Sigmoid colon (tissue), 4 donors: ENCODE data around the gene GFPT1.

Experiments used
- CTCF ChIP-seq, 4 experiments: fragments of 450-650 bp in 3 of 4; fragments of 200-600 bp in 1 of 4; IDR thresholded peaks; one replicate each; pipeline ENCODE4 v1.5.1; 2016 to 2019; ENCODE audit warnings: antibody characterized with exemption in 4 of 4, mild to moderate bottlenecking in 3 of 4, moderate library complexity in 2 of 4
- EP300 ChIP-seq, 4 donors: sonication (generic); formaldehyde crosslinking; IDR thresholded peaks; one replicate each; pipeline ENCODE4 v1.6.1; 2017; ENCODE audit warnings: antibody characterized with exemption in 4 of 4
- POLR2A ChIP-seq, 2 donors: fragments of 450-650 bp; IDR thresholded peaks; one replicate each; pipeline ENCODE4 v1.6.1; 2016; ENCODE audit warnings: antibody characterized with exemption in 2 of 2, mild to moderate bottlenecking in 2 of 2, moderate library complexity in 2 of 2

- TF ChIP-seq EP300 (IDR thresholded peaks at IDR 0.05) (no peak), CTCF (IDR thresholded peaks at IDR 0.05) (no peak), POLR2A (IDR thresholded peaks at IDR 0.05) (no peak)
Observed at GRCh38 chr2:69424419-69424818, 37.4 kb upstream of the GFPT1 start.
